Activated CD4-positive, alpha-beta T cell treated with anti-CD3 and anti-CD28 coated beads, Interleukin-2, amount 10 ng/mL, durations not matched to agents 7 days and 5 days (primary cell): ENCODE measurements around the gene PDGFRB. TPM values are rescaled to one million over a fixed set of nuclear protein-coding genes. Genes with fewer than 3 reads are reported as not detected.

Experiments
- CTCF ChIA-PET: fragments of 350-600 bp; sonication (Branson Sonifier 250); formaldehyde crosslinking; loops from one replicate; lab custom pipeline; 2021; ENCODE audit warnings: antibody characterized with exemption; lab: Charles Lee
- POLR2A ChIA-PET: fragments of 350-600 bp; sonication (Branson Sonifier 250); formaldehyde crosslinking; loops from one replicate; lab custom pipeline; 2021; ENCODE audit warnings: antibody characterized with exemption; lab: Charles Lee
- DNase-seq: peaks from one replicate; pipeline ENCODE4 v3.0.0-alpha.2; 2020
- H3K27ac Mint-ChIP-seq: one replicate; pipeline ENCODE4 v1.8.0; 2021; ENCODE audit warnings: mild to moderate bottlenecking, moderate library complexity, mixed read lengths
- H3K27me3 Mint-ChIP-seq: one replicate; pipeline ENCODE4 v1.8.0; 2021; ENCODE audit warnings: mixed read lengths
- H3K36me3 Mint-ChIP-seq: one replicate; pipeline ENCODE4 v1.8.0; 2021; ENCODE audit warnings: low read depth, mixed read lengths
- H3K4me1 Mint-ChIP-seq: one replicate; pipeline ENCODE4 v1.8.0; 2021; ENCODE audit warnings: mixed read lengths
- H3K4me3 Mint-ChIP-seq: one replicate; pipeline ENCODE4 v1.8.0; 2021; ENCODE audit warnings: mild to moderate bottlenecking, moderate library complexity, mixed read lengths
- H3K9me3 Mint-ChIP-seq: one replicate; pipeline ENCODE4 v1.8.0; 2021; ENCODE audit warnings: mixed read lengths
- total RNA-seq, 2 experiments: library from RNA; stranded (reverse); gene quantifications; one replicate each; pipeline ENCODE4 v1.2.3, GENCODE V29; 2021

Gene PDGFRB
- total RNA-seq, 2 experiments from 2014 or later, result 1.9 to 3.6 TPM

GRCh38 chr5:150065886-150066285 lies 89.8 kb downstream of the PDGFRB start:
- POLR2A ChIA-PET, result no interaction called here
- Mint-ChIP-seq H3K27me3 (peaks cover 3% of the 10 kb centered on the region), H3K4me3 (no peak overlapping the region), H3K27ac (no peak overlapping the region), H3K36me3 (no peaks in the 10 kb centered on the region), H3K4me1 (peaks cover 23% of the 10 kb centered on the region), H3K9me3 (no peaks in the 10 kb centered on the region)
- CTCF ChIA-PET, result interaction anchor here (1.4 to 2.9 kb wide), 3 partner anchors 12 to 21 kb away, joined by 3 to 17 read pairs (median 7); partner anchors contain the start of gene CSF1R
- DNase-seq, result no peak

- Mint-ChIP-seq H3K27me3 (peaks cover 3% of the 10 kb centered on the region), H3K4me1 (peaks cover 23% of the 10 kb centered on the region), H3K4me3 (no peak overlapping the region), H3K9me3 (no peaks in the 10 kb centered on the region), H3K27ac (no peak overlapping the region), H3K36me3 (no peaks in the 10 kb centered on the region)
- POLR2A ChIA-PET, result no interaction called here
- no peak for DNase-seq
- CTCF ChIA-PET, result interaction anchor here (2.0 to 2.9 kb wide), 3 partner anchors 12 to 17 kb away, joined by 7 to 17 read pairs (median 7); no protein-coding TSS in a partner anchor
These were observed 90.3 kb downstream of the PDGFRB start for GRCh38 chr5:150065346-150065745.

- Mint-ChIP-seq H3K9me3 (no peaks in the 10 kb centered on the region), H3K27me3 (peaks cover 3% of the 10 kb centered on the region), H3K4me3 (no peak overlapping the region), H3K4me1 (peaks cover 23% of the 10 kb centered on the region), H3K27ac (no peak overlapping the region), H3K36me3 (no peaks in the 10 kb centered on the region)
- DNase-seq, result no peak
- CTCF ChIA-PET, result interaction anchor here (1.2 to 2.9 kb wide), 5 partner anchors 9 to 21 kb away, joined by 3 to 17 read pairs (median 6); no protein-coding TSS in a partner anchor
- POLR2A ChIA-PET, result no interaction called here
These were observed 90.9 kb downstream of the PDGFRB start for GRCh38 chr5:150064681-150065220.

Other genes starting within 250 kb of the PDGFRB start
- not detected for gene PDE6A, start 211.1 kb downstream of the PDGFRB start, total RNA-seq
- gene SLC26A2, start 195.1 kb downstream of the PDGFRB start, total RNA-seq, result 1 to 10 TPM; 8.8 to 9.3 TPM
- gene TIGD6, start 155.2 kb downstream of the PDGFRB start, total RNA-seq, result 1 to 10 TPM; 2.1 to 2.2 TPM
- gene HMGXB3, start 155.1 kb downstream of the PDGFRB start, total RNA-seq, result 10 to 100 TPM; 29.4 to 31.7 TPM
- gene CSF1R, start 69.3 kb downstream of the PDGFRB start, total RNA-seq, result under 1 TPM; 0.08 to 0.15 TPM
- not detected for gene CDX1, start 10.9 kb upstream of the PDGFRB start, total RNA-seq
- gene SLC6A7, start 34.2 kb upstream of the PDGFRB start, total RNA-seq, result not detected
- not detected for gene CAMK2A, start 133.9 kb upstream of the PDGFRB start, total RNA-seq
- not detected for gene ARSI, start 147.1 kb upstream of the PDGFRB start, total RNA-seq
- 10 to 100 TPM; 69.6 to 72.2 TPM for gene TCOF1, start 201.9 kb upstream of the PDGFRB start, total RNA-seq